Activated naive CD4-positive, alpha-beta T cell treated with anti-CD3 and anti-CD28 coated beads, Interleukin-2, amount 50 U/mL, for 24 hours (primary cell): ENCODE data around the gene CARM1.
"Not testable (repeated sequence)": the region's sequence is repeated elsewhere in the genome, so short reads cannot be mapped to it uniquely, and the experiment has no call there.

Source experiments
- H3K27ac Mint-ChIP-seq: one replicate; pipeline ENCODE4 v1.8.0; 2021; ENCODE audit warnings: mild to moderate bottlenecking, mixed read lengths
- H3K27me3 Mint-ChIP-seq: one replicate; pipeline ENCODE4 v1.8.0; 2021; ENCODE audit warnings: mixed read lengths
- H3K36me3 Mint-ChIP-seq: one replicate; pipeline ENCODE4 v1.8.0; 2021; ENCODE audit warnings: mixed read lengths
- H3K4me1 Mint-ChIP-seq: one replicate; pipeline ENCODE4 v1.8.0; 2021; ENCODE audit warnings: mixed read lengths
- H3K4me3 Mint-ChIP-seq: one replicate; pipeline ENCODE4 v1.8.0; 2021; ENCODE audit warnings: mild to moderate bottlenecking, mixed read lengths
- H3K9me3 Mint-ChIP-seq: one replicate; pipeline ENCODE4 v1.8.0; 2021; ENCODE audit warnings: mixed read lengths

CARM1 gene

GRCh38 chr19:10924597-10924996 is 53.2 kb downstream of the CARM1 start:
- no peaks in the 10 kb centered on the region for H3K27me3 Mint-ChIP-seq
- H3K4me3 Mint-ChIP-seq: no peak overlapping the region
- H3K27ac Mint-ChIP-seq: no peak overlapping the region
- H3K36me3 Mint-ChIP-seq: peaks cover 3% of the 10 kb centered on the region
- H3K9me3 Mint-ChIP-seq: no peaks in the 10 kb centered on the region
- H3K4me1 Mint-ChIP-seq: peaks cover 11% of the 10 kb centered on the region

- H3K27ac Mint-ChIP-seq: peak overlapping the region; percentile 62
- H3K4me3 Mint-ChIP-seq: peak overlapping the region; percentile 96
- H3K4me1 Mint-ChIP-seq: peaks cover 21% of the 10 kb centered on the region
- H3K36me3 Mint-ChIP-seq: peaks cover 1% of the 10 kb centered on the region
- H3K9me3 Mint-ChIP-seq: no peaks in the 10 kb centered on the region
- H3K27me3 Mint-ChIP-seq: no peaks in the 10 kb centered on the region
These were observed 56.6 kb downstream of the CARM1 start for GRCh38 chr19:10927730-10928562.

GRCh38 chr19:10928563-10929401 is 57.4 kb downstream of the CARM1 start, which contains the start of the genes TIMM29 and YIPF2:
TIMM29 (plus strand) TSS chr19:10928811; CDS start chr19:10928823, 12 bp downstream.
YIPF2 (minus strand) TSS chr19:10928639; CDS start chr19:10928410, 229 bp downstream.
- Mint-ChIP-seq H3K4me1 (peaks cover 21% of the 10 kb centered on the region), H3K27me3 (no peaks in the 10 kb centered on the region), H3K27ac (peak within 1 kb of the TSS; percentile 94), H3K36me3 (peaks cover 1% of the 10 kb centered on the region), H3K4me3 (peak within 1 kb of the TSS; percentile 96), H3K9me3 (no peaks in the 10 kb centered on the region)

GRCh38 chr19:10929402-10929794 is 58.0 kb downstream of the CARM1 start:
- peak overlapping the region; percentile 79 for H3K4me3 Mint-ChIP-seq
- H3K27me3 Mint-ChIP-seq: no peaks in the 10 kb centered on the region
- no peak overlapping the region for H3K27ac Mint-ChIP-seq
- no peaks in the 10 kb centered on the region for H3K36me3 Mint-ChIP-seq
- no peaks in the 10 kb centered on the region for H3K9me3 Mint-ChIP-seq
- H3K4me1 Mint-ChIP-seq: peaks cover 21% of the 10 kb centered on the region

- Mint-ChIP-seq H3K27ac (no peak overlapping the region), H3K4me1 (peaks cover 11% of the 10 kb centered on the region), H3K36me3 (no peaks in the 10 kb centered on the region), H3K9me3 (no peaks in the 10 kb centered on the region), H3K27me3 (no peaks in the 10 kb centered on the region), H3K4me3 (no peak overlapping the region)
These were observed 64.2 kb downstream of the CARM1 start for GRCh38 chr19:10935371-10936059.

- H3K4me1 Mint-ChIP-seq: peaks cover 8% of the 10 kb centered on the region
- H3K4me3 Mint-ChIP-seq: no peak overlapping the region
- no peaks in the 10 kb centered on the region for H3K9me3 Mint-ChIP-seq
- H3K27me3 Mint-ChIP-seq: no peaks in the 10 kb centered on the region
- no peaks in the 10 kb centered on the region for H3K36me3 Mint-ChIP-seq
- no peak overlapping the region for H3K27ac Mint-ChIP-seq
These were observed 65.3 kb downstream of the CARM1 start for GRCh38 chr19:10936661-10937084.

- H3K36me3 Mint-ChIP-seq, H3K9me3 Mint-ChIP-seq, H3K27me3 Mint-ChIP-seq, H3K27ac Mint-ChIP-seq, H3K4me3 Mint-ChIP-seq, H3K4me1 Mint-ChIP-seq: not testable (repeated sequence)
These were observed 70.3 kb downstream of the CARM1 start for GRCh38 chr19:10941649-10942048.

- not testable (repeated sequence) for H3K9me3 Mint-ChIP-seq, H3K4me3 Mint-ChIP-seq, H3K27me3 Mint-ChIP-seq, H3K4me1 Mint-ChIP-seq, H3K36me3 Mint-ChIP-seq, H3K27ac Mint-ChIP-seq
These were observed 72.1 kb downstream of the CARM1 start for GRCh38 chr19:10943412-10943811.

- Mint-ChIP-seq H3K4me1 (peaks cover 4% of the 10 kb centered on the region), H3K27me3 (no peaks in the 10 kb centered on the region), H3K27ac (no peak overlapping the region), H3K9me3 (no peaks in the 10 kb centered on the region), H3K36me3 (no peaks in the 10 kb centered on the region), H3K4me3 (no peak overlapping the region)
These were observed 73.9 kb downstream of the CARM1 start for GRCh38 chr19:10945264-10945663.

GRCh38 chr19:10946958-10947657 is 75.8 kb downstream of the CARM1 start:
- Mint-ChIP-seq H3K27me3 (no peaks in the 10 kb centered on the region), H3K36me3 (no peaks in the 10 kb centered on the region), H3K9me3 (no peaks in the 10 kb centered on the region), H3K27ac (no peak overlapping the region), H3K4me1 (peaks cover 2% of the 10 kb centered on the region), H3K4me3 (no peak overlapping the region)

- Mint-ChIP-seq H3K4me3 (no peak overlapping the region), H3K27me3 (no peaks in the 10 kb centered on the region), H3K36me3 (no peaks in the 10 kb centered on the region), H3K9me3 (no peaks in the 10 kb centered on the region), H3K27ac (no peak overlapping the region), H3K4me1 (no peaks in the 10 kb centered on the region)
These were observed 81.5 kb downstream of the CARM1 start for GRCh38 chr19:10952809-10953208.

GRCh38 chr19:10959277-10959968 is 88.1 kb downstream of the CARM1 start:
- H3K27me3 Mint-ChIP-seq, H3K9me3 Mint-ChIP-seq, H3K36me3 Mint-ChIP-seq: not testable (repeated sequence)
- peaks cover 33% of the 10 kb centered on the region for H3K4me1 Mint-ChIP-seq
- peak overlapping the region; percentile 30 for H3K27ac Mint-ChIP-seq
- H3K4me3 Mint-ChIP-seq: peak overlapping the region; percentile 88

- no peaks in the 10 kb centered on the region for H3K9me3 Mint-ChIP-seq
- H3K27me3 Mint-ChIP-seq: no peaks in the 10 kb centered on the region
- peak within 1 kb of the TSS; percentile 93 for H3K4me3 Mint-ChIP-seq
- H3K4me1 Mint-ChIP-seq: peaks cover 39% of the 10 kb centered on the region
- peaks cover 3% of the 10 kb centered on the region for H3K36me3 Mint-ChIP-seq
- peak within 1 kb of the TSS; percentile 86 for H3K27ac Mint-ChIP-seq
These were observed 89.1 kb downstream of the CARM1 start, which contains the start of gene SMARCA4 for GRCh38 chr19:10960314-10961072. SMARCA4 (plus strand) TSS chr19:10961030; CDS start chr19:10984152, 23,122 bp downstream.
